HG02981 (cell line): ENCODE results near the gene TAB3.

Experiments
- ATAC-seq: cut with Tn5 transposase; IDR thresholded peaks from one replicate; pipeline ENCODE4 v1.9.1; 2021; ENCODE audit warnings: mild to moderate bottlenecking, moderate library complexity; ENCODE audit not compliant: unreplicated experiment

Gene TAB3, protein sequence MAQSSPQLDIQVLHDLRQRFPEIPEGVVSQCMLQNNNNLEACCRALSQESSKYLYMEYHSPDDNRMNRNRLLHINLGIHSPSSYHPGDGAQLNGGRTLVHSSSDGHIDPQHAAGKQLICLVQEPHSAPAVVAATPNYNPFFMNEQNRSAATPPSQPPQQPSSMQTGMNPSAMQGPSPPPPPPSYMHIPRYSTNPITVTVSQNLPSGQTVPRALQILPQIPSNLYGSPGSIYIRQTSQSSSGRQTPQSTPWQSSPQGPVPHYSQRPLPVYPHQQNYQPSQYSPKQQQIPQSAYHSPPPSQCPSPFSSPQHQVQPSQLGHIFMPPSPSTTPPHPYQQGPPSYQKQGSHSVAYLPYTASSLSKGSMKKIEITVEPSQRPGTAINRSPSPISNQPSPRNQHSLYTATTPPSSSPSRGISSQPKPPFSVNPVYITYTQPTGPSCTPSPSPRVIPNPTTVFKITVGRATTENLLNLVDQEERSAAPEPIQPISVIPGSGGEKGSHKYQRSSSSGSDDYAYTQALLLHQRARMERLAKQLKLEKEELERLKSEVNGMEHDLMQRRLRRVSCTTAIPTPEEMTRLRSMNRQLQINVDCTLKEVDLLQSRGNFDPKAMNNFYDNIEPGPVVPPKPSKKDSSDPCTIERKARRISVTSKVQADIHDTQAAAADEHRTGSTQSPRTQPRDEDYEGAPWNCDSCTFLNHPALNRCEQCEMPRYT

GRCh38 chrX:30889147-30890140 is at the start of gene TAB3:
Gene TAB3 (minus strand): TSS chrX:30889254. CDS start chrX:30859588, 29,666 bp downstream.
- ATAC-seq: peak; percentile 90

DNA sequence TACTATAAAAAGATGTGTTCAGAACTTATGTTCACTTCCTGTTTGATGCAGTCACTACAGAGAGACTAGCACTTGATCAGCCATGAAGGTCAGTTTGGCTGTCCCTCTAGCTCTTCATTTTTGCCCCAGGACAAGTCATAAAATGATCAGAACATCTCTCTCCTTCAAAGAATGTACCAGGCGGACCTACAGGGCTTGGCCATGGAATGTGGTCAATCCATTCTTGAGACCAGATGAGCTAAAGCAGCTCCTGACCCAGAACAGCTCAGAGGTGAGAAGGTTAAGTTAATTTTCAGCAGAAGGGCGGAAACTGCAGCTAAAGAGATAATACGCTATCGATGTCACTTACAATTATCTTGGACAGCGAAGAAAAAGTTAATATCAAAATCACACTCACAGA is 49.2 kb upstream of the TAB3 start:
- ATAC-seq: no peak

GRCh38 chrX:30935985-30936384 is 46.9 kb upstream of the TAB3 start:
- ATAC-seq: no peak

- no peak for ATAC-seq
Measured at GRCh38 chrX:30931920-30932319, 42.9 kb upstream of the TAB3 start.

GRCh38 chrX:30930679-30931078 is 41.6 kb upstream of the TAB3 start:
- ATAC-seq: no peak

DNA sequence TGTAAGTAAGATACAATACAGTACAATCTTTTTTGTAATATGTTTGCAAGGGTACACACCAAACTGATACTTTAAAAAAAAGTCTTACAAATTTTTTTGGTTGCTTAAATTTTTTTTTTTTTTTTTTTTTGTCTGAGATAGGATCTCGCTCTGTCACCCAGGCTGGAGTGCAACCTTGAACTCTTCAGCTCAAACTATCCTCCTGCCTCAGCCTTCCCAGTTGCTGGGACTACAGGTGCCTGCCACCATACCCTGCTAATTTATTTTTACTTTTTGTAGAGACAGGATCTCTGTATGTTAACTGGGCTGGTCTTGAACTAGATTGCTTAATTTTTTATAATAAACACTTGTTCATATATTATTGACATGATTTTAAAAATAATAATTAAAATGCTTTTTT is 41.1 kb upstream of the TAB3 start:
- ATAC-seq: no peak

DNA sequence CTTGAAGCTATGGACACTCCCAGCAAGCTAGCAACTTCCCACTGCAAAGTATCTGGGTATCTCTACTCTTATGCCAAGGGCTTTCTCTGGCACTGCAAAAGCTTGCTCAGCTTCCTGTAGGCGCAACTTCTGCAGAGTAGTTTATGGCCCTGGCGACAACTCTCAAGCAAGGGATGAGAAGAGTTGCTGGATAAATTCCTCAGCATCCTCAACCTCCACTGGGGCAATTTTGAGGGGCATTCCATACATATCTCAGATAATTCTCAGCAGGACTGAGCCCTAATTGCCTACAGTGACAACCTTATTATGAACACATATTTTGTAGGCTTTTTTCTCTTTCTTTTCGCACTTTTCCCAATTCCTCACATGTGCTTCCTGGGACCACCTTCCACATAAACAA is 31.2 kb upstream of the TAB3 start:
- ATAC-seq: no peak

DNA sequence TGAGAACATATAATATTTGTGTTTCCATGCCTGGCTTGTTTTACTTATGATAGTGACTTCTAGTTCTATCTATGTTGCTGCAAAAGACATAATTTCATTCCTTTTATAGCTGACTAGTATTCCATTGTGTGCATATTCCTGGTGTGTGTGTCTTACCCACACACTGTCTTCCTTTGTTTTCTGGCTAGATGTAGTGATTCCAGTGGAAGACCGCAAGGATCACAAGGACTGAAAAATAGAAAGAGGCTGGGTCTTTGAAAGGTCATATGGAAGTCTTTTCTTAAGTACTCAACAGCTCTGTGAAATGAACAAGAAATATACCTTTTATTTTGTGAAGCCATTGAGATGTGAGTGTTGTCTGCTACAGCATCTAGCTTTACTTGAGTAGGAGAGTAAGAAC is 29.4 kb upstream of the TAB3 start:
- no peak for ATAC-seq

GRCh38 chrX:30913492-30913891 is 24.4 kb upstream of the TAB3 start:
- ATAC-seq: no peak

DNA sequence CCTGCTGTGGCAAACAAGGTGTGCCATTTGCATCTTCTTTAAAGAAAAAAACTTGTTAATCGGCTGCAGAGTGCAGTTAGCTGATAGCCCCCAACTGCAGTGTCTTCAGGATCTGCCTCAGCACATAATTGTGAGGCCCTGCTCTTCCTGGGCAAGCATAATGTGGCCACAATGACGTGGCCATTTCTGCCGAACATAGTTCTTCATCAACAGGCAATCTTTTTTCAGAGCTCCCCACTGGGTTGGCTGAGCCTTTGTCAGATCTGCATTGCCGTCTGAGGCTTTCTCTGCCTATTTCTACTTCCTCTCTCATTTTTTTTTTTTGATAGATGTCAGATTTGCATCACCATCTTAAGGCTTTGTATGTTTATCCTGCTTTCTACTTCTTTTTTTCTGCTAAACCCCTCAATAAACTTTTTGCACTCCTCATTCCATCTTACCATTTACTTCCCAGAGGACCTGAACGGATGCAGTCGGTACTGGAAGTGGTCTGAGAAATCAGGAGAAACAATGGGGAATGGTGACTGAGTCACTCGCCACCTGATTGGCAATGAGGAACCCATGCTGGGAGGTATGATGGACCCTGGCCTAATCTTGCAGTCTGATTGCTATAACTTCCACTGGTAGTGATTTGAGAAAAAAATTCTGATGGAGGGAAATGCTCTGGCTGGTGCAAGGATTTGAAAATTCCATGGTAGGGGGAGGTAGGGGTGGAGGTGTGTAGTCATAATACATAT is 21.2 kb upstream of the TAB3 start:
- ATAC-seq: no peak

DNA sequence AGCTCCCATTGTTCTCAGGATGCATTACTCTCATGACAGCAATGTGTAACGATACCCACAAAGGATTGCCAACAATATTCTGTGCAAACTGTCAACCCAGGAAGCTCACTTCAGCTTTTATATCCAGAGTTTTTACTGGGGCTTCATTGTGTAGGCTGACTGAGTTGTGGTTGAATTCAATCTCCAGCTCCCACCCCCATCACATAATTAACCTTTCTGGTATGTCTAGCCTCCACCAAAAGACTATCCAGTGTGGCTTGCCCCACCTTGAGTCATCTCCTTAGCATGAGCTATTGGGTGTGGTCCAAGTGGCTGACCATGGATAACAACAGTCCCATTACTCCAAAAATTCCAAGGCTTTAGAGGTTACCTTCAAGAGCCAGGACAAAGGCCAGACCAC is 17.7 kb upstream of the TAB3 start:
- no peak for ATAC-seq

DNA sequence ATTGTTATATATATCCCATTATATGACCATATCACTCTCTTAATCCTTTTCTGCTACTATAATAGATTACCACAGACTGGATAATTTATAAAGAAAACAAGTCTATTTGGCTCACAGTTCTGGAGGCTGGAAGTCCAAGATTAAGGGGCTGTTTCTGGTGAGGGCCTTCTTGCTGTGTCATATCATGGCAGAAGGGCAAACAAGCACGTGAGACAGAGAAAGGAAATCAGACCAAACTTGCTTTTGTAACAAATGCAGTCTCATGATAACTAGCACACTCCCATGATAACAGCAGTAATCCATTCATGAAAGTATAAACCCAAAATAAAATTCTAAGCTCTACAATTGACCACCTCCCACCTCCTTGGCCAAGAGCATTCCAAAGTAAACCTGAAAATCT is 16.3 kb upstream of the TAB3 start:
- ATAC-seq: no peak

DNA sequence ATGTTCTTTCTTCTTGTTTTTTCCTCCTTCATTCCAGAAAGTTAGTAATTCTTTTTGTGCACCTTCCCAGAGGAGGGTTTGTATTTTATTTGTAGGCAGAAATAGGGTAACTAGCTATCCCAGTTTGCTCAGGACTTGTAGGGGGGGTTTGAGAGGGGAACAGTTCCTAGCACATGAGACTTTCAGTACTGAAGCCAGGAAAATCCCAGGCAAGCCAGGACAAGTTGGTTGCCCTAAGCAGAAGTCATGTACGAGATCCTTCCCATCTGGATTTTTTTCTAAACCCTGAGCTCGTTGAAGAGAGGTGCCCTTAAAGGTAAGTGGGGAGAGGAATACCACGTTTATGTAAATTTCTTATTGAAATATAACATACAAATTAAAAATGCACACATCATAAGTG is 15.6 kb upstream of the TAB3 start:
- no peak for ATAC-seq

DNA sequence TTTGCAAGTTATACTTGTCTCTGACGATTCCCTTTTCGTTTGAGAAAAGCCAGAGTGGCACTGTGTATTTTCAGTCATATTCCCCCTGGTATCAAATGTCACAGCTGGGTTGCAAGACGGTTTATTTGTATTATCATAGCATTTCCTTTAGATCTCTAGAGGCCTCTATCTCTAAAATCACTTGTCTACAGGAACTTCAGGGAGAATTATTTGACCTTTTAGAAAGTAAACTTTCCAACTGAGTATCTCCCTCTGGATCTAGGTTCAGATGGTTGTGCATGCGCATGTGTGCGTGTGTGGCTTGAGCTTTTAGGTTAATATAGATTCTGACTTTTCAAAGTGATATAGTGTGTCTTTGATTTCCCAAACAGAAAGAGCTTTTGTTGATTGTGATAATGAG is 15.1 kb upstream of the TAB3 start:
- ATAC-seq: no peak

DNA sequence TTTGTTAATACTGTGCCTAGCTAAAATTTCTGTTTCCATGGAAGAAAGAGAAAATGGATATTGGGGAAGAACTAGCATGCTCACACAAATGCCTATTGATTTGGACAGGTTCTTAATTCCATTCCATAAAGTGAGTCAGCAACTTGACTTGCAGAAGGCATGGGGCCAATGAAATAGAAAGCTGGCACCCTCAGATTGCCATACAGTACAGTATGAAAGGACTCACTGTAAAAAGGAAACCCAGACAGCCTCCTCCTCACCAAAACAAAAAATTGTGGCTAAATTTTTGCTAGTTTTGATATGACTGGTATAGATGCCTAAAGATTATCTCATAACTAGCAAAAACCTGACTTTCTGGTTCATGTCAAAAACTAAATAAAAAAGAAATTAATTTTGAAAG is 11.2 kb upstream of the TAB3 start:
- peak; percentile 54 for ATAC-seq

GRCh38 chrX:30898886-30899285 is 9.8 kb upstream of the TAB3 start:
- no peak for ATAC-seq

- no peak for ATAC-seq
Measured at GRCh38 chrX:30895370-30895769, 6.3 kb upstream of the TAB3 start.

- ATAC-seq: no peak
Measured at GRCh38 chrX:30893206-30893605, 4.2 kb upstream of the TAB3 start.

DNA sequence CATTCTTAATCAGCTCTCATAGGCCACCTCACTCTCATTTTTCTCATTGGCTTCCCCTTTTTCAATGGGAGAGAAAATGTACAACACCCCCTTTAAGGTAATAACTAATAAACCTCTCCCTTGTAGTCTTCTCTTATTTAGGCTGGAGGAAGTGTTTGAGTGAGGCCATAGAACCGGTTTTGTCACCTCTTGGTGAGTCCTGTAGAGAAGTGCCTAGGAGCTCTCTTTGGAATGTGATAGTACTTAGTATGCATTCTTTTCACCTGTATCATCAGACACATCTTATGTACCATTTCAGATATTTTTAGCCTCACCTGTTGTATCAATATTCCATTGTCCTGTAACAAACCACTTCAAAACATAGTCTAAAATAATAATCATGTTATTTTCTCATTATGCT is 3.5 kb upstream of the TAB3 start:
- no peak for ATAC-seq

GRCh38 chrX:30888526-30889146 is 418 bp downstream of the TAB3 start:
- peak; percentile 25 for ATAC-seq
